ENCODE measurements around the gene SPEF2. TPM values are rescaled to one million over a fixed set of nuclear protein-coding genes. Genes with fewer than 3 reads are reported as not detected.

The SPEF2 gene
- total and polyA plus RNA-seq, 10 of the 15 experiments (the other 5 are each of a cell fraction or from before 2014, with no cell fraction given) = 0.03 to 2.0 (median 0.07) TPM; not detected in 3

GRCh38 chr5:35694481-35694880 is 76.8 kb downstream of the SPEF2 start:
- in situ Hi-C loops (cut with MboI) (no loop called here), intact Hi-C loops (cut with micrococcal nuclease; ENCODE audit: unreplicated experiment) (no loop called here)
- WGBS (ENCODE audit: insufficient coverage, insufficient replicate concordance, low lambda C conversion rate, missing lambda C conversion rate) = 0% methylated on average over 2 of the region's 2 CpGs
- Histone ChIP-seq H3K9ac (ENCODE audit: control insufficient read depth, insufficient read depth, low read length) (no peak overlapping the region), H3K27ac (ENCODE audit: control insufficient read depth, insufficient read depth) (no peak overlapping the region), H3K36me3 (ENCODE audit: control insufficient read depth in 2 of 2, insufficient read depth in 2 of 2, low read length in 1 of 2) (no peaks in the 10 kb centered on the region), H3K79me2 (ENCODE audit: control insufficient read depth, insufficient read depth, low read length) (no peaks in the 10 kb centered on the region), H3K9me3 (replicated peaks; ENCODE audit: control insufficient read depth, insufficient read depth, low read length) (no peaks in the 10 kb centered on the region), H3K27me3 (replicated peaks in 1 of 2; ENCODE audit: control insufficient read depth in 2 of 2, insufficient read depth in 2 of 2, low read length in 1 of 2) (no peaks in the 10 kb centered on the region), H3K4me2 (ENCODE audit: control insufficient read depth, insufficient read depth) (no peak overlapping the region), H3K4me3 (no peak overlapping the region), H4K20me1 (ENCODE audit: control insufficient read depth, insufficient read depth) (no peaks in the 10 kb centered on the region), H2AFZ (ENCODE audit: control insufficient read depth, low read depth, low read length) (no peak overlapping the region), H3K4me1 (ENCODE audit: control insufficient read depth, insufficient read depth, low read length) (no peaks in the 10 kb centered on the region)
- FAIRE-seq (no peak), ATAC-seq (no peak), DNase-seq (ENCODE audit: low read depth, low spot score) (no peak)
- ChIA-PET RAD21 (ENCODE audit: unreplicated experiment) (no interaction called here), CTCF (no interaction called here), SMC1A (ENCODE audit: uncharacterized antibody, unreplicated experiment) (no interaction called here), POLR2A (no interaction called here)
- no TSS peak for BruUV-seq (replicated peaks)
- no peak for TF ChIP-seq ZBED1 (IDR thresholded peaks at IDR 0.05; ENCODE audit: borderline replicate concordance)
- TF ChIP-seq HCFC1 (IDR thresholded peaks at IDR 0.05; ENCODE audit: low read length) = no peak

DNA sequence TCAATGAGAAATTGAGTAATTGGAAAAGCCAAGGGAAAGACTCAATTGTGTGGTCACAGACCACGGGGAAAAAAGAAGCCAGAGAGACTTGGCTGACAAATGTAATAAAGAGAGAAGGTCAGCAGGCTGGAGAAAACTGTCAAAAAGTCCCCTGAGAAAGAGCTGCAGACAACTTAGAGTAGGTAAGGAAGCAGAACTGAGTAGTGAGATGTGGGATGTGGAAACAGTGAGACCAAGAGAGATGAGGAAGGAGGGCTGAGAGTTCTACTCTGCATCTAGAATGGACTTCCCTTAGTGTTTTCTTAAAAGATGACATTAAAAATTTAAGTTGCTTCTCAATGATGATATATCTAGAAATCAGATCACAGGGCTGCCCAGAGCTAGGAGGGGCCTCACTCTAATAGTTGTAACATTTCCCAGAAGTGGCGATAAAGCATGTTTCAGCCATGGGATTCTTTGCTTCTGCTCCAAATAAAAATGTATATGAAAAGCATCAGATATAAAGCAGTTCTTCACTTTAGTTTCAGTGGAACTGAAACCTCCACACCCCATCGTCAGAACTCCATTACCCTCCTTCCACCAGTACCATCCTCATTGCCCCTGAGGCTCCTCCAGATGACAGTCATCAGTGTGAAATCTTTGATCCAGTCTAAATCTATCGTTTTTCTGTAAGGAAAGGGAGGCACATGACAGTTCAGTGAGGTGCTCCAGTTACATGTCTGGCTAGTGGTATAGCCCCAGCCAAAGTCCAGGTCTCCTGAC is 80.6 kb downstream of the SPEF2 start:
- Histone ChIP-seq H3K4me1 (ENCODE audit: control insufficient read depth, insufficient read depth, low read length) (no peaks in the 10 kb centered on the region), H3K79me2 (ENCODE audit: control insufficient read depth, insufficient read depth, low read length) (no peaks in the 10 kb centered on the region), H4K20me1 (ENCODE audit: control insufficient read depth, insufficient read depth) (no peaks in the 10 kb centered on the region), H3K9ac (ENCODE audit: control insufficient read depth, insufficient read depth, low read length) (no peak overlapping the region), H3K27ac (ENCODE audit: control insufficient read depth, insufficient read depth) (no peak overlapping the region), H3K9me3 (replicated peaks; ENCODE audit: control insufficient read depth, insufficient read depth, low read length) (no peaks in the 10 kb centered on the region), H3K4me2 (ENCODE audit: control insufficient read depth, insufficient read depth) (no peak overlapping the region), H2AFZ (ENCODE audit: control insufficient read depth, low read depth, low read length) (no peak overlapping the region), H3K36me3 (ENCODE audit: control insufficient read depth in 2 of 2, insufficient read depth in 2 of 2, low read length in 1 of 2) (no peaks in the 10 kb centered on the region), H3K4me3 (no peak overlapping the region), H3K27me3 (replicated peaks in 1 of 2; ENCODE audit: control insufficient read depth in 2 of 2, insufficient read depth in 2 of 2, low read length in 1 of 2) (no peaks in the 10 kb centered on the region; a peak in 1 of 4 replicates)
- RAD21 ChIA-PET (ENCODE audit: unreplicated experiment) = no interaction called here
- BruUV-seq (replicated peaks) = no TSS peak
- POLR2A ChIA-PET = interaction anchor here (0.5 kb wide), 1 partner anchor 24 kb away, joined by 3 read pairs; no protein-coding TSS in a partner anchor
- in situ Hi-C loops (cut with MboI) = no loop called here
- SMC1A ChIA-PET (ENCODE audit: uncharacterized antibody, unreplicated experiment) = no interaction called here
- no peak for DNase-seq (ENCODE audit: low read depth, low spot score)
- peak; percentile 29; the same call in 1 of the 3 replicates for ATAC-seq
- CTCF ChIA-PET = interaction anchor here (0.7 kb wide), 1 partner anchor 24 kb away, joined by 3 read pairs; no protein-coding TSS in a partner anchor
- no peak for TF ChIP-seq MYB (IDR thresholded peaks at IDR 0.05; ENCODE audit: borderline replicate concordance, low read depth, low read length)
- TF ChIP-seq SPI1 (IDR thresholded peaks at IDR 0.05; ENCODE audit: borderline replicate concordance, insufficient read depth, low read depth, low read length) = peak; percentile 16; the same call in 1 of the 2 replicates
- no peak for FAIRE-seq
- WGBS (ENCODE audit: insufficient coverage, insufficient replicate concordance, low lambda C conversion rate, missing lambda C conversion rate) = 12% methylated on average over 4 of the region's 4 CpGs
- intact Hi-C loops (cut with micrococcal nuclease; ENCODE audit: unreplicated experiment) = no loop called here
